HEK293 (cell line): ENCODE measurements around the gene LSP1.

Experiments
- ZNF146 ChIP-seq: fragments of 450-650 bp; formaldehyde crosslinking; IDR thresholded peaks from 2 replicates; pipeline ENCODE4 v1.5.1; 2016; ENCODE audit warnings: missing biosample characterization, missing genetic modification characterization
- ZNF214 ChIP-seq: fragments of 450-650 bp; formaldehyde crosslinking; IDR thresholded peaks from 2 replicates; pipeline ENCODE4 v1.5.1; 2017; ENCODE audit warnings: missing biosample characterization, mild to moderate bottlenecking, missing genetic modification characterization, borderline replicate concordance
- ZNF24 ChIP-seq: fragments of 450-650 bp; formaldehyde crosslinking; IDR thresholded peaks from 2 replicates; pipeline ENCODE4 v1.5.1; 2016; ENCODE audit warnings: missing biosample characterization, missing genetic modification characterization
- ZNF473 ChIP-seq: fragments of 450-650 bp; formaldehyde crosslinking; IDR thresholded peaks from 2 replicates; pipeline ENCODE4 v1.5.1; 2017; ENCODE audit warnings: missing biosample characterization, missing genetic modification characterization
- ZNF677 ChIP-seq: fragments of 450-650 bp; IDR thresholded peaks from 2 replicates; pipeline ENCODE4 v1.5.0; 2018; ENCODE audit warnings: missing biosample characterization, mild to moderate bottlenecking, missing genetic modification characterization, moderate library complexity
- TF ChIP-seq, protein P1 (sequence below): fragments of 450-650 bp; formaldehyde crosslinking; IDR thresholded peaks from 2 replicates; pipeline ENCODE4 v1.5.1; 2016; ENCODE audit warnings: missing biosample characterization, missing genetic modification characterization, borderline replicate concordance
- TF ChIP-seq, protein P2 (sequence below): sonication (generic); formaldehyde crosslinking; IDR thresholded peaks from 2 replicates; pipeline ENCODE4 v1.8.1; 2022; ENCODE audit warnings: mild to moderate bottlenecking, moderate library complexity, missing genetic modification reagents
- TF ChIP-seq, protein P3 (sequence below): fragments of 450-650 bp; formaldehyde crosslinking; IDR thresholded peaks from 2 replicates; pipeline ENCODE4 v1.5.1; 2016; ENCODE audit warnings: missing biosample characterization, missing genetic modification characterization

DNA sequence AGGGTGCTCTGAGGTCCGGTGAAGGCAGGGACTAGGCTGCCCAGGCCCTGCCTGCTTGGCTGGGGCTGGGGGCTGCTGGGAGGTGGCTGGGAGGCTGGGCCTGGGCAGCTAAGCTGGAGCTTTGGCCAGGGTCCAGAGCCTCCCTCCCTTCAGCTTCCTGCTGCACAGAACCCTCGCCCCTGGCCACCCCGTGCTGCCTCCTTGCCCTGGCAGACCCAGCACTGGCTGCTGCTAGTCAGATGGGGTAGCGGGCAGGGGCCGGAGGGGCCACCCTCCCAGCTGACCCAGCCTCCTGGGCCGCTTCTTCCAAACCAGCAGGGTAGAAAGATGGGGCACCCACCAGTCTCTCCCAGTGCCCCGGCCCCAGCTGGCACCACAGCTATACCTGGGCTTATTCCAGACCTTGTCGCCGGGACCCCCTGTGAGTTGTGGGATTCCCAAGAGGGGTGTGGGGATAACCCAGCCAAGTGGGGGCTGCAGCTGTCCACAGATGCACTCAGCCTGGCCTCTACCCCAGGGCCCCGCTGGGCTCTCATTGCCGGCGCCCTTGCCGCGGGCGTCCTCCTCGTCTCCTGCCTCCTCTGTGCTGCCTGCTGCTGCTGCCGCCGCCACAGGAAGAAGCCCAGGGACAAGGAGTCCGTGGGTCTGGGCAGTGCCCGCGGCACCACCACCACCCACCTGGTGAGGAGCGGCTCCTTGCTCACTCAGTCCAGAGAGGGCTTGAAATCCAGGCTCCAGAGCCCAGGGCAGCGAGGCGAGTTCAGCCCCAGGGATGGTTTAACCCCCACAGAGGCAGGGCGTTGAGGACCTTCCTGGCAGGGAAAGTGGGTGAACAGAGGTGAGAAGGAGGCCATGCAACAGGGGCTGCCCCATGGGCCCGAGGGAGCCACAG is 17.9 kb upstream of the LSP1 start, which contains the start of gene SYT8:
- TF ChIP-seq, protein P1, sequence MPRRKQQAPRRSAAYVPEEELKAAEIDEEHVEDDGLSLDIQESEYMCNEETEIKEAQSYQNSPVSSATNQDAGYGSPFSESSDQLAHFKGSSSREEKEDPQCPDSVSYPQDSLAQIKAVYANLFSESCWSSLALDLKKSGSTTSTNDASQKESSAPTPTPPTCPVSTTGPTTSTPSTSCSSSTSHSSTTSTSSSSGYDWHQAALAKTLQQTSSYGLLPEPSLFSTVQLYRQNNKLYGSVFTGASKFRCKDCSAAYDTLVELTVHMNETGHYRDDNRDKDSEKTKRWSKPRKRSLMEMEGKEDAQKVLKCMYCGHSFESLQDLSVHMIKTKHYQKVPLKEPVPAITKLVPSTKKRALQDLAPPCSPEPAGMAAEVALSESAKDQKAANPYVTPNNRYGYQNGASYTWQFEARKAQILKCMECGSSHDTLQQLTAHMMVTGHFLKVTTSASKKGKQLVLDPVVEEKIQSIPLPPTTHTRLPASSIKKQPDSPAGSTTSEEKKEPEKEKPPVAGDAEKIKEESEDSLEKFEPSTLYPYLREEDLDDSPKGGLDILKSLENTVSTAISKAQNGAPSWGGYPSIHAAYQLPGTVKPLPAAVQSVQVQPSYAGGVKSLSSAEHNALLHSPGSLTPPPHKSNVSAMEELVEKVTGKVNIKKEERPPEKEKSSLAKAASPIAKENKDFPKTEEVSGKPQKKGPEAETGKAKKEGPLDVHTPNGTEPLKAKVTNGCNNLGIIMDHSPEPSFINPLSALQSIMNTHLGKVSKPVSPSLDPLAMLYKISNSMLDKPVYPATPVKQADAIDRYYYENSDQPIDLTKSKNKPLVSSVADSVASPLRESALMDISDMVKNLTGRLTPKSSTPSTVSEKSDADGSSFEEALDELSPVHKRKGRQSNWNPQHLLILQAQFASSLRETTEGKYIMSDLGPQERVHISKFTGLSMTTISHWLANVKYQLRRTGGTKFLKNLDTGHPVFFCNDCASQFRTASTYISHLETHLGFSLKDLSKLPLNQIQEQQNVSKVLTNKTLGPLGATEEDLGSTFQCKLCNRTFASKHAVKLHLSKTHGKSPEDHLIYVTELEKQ = no peak
- TF ChIP-seq ZNF677 (tag by site-specific recombination) = no peak
- TF ChIP-seq, protein P2, sequence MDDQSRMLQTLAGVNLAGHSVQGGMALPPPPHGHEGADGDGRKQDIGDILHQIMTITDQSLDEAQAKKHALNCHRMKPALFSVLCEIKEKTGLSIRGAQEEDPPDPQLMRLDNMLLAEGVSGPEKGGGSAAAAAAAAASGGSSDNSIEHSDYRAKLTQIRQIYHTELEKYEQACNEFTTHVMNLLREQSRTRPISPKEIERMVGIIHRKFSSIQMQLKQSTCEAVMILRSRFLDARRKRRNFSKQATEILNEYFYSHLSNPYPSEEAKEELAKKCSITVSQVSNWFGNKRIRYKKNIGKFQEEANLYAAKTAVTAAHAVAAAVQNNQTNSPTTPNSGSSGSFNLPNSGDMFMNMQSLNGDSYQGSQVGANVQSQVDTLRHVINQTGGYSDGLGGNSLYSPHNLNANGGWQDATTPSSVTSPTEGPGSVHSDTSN (CRISPR knock-in tag) = no peak
- TF ChIP-seq ZNF146 = no peak
- TF ChIP-seq ZNF473 (tag by site-specific recombination) = no peak
- TF ChIP-seq, protein P3, sequence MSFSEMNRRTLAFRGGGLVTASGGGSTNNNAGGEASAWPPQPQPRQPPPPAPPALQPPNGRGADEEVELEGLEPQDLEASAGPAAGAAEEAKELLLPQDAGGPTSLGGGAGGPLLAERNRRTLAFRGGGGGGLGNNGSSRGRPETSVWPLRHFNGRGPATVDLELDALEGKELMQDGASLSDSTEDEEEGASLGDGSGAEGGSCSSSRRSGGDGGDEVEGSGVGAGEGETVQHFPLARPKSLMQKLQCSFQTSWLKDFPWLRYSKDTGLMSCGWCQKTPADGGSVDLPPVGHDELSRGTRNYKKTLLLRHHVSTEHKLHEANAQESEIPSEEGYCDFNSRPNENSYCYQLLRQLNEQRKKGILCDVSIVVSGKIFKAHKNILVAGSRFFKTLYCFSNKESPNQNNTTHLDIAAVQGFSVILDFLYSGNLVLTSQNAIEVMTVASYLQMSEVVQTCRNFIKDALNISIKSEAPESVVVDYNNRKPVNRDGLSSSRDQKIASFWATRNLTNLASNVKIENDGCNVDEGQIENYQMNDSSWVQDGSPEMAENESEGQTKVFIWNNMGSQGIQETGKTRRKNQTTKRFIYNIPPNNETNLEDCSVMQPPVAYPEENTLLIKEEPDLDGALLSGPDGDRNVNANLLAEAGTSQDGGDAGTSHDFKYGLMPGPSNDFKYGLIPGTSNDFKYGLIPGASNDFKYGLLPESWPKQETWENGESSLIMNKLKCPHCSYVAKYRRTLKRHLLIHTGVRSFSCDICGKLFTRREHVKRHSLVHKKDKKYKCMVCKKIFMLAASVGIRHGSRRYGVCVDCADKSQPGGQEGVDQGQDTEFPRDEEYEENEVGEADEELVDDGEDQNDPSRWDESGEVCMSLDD = no peak
- no peak for TF ChIP-seq ZNF24
- TF ChIP-seq ZNF214 (tag by site-specific recombination) = no peak
